HG02938 (cell line): Measurements from ENCODE around the gene TFDP1.

Experiments
- ATAC-seq: cut with Tn5 transposase; IDR thresholded peaks from one replicate; pipeline ENCODE4 v1.9.1; 2021; ENCODE audit warnings: mild to moderate bottlenecking, moderate library complexity; ENCODE audit not compliant: unreplicated experiment

TFDP1 gene, protein sequence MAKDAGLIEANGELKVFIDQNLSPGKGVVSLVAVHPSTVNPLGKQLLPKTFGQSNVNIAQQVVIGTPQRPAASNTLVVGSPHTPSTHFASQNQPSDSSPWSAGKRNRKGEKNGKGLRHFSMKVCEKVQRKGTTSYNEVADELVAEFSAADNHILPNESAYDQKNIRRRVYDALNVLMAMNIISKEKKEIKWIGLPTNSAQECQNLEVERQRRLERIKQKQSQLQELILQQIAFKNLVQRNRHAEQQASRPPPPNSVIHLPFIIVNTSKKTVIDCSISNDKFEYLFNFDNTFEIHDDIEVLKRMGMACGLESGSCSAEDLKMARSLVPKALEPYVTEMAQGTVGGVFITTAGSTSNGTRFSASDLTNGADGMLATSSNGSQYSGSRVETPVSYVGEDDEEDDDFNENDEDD

DNA sequence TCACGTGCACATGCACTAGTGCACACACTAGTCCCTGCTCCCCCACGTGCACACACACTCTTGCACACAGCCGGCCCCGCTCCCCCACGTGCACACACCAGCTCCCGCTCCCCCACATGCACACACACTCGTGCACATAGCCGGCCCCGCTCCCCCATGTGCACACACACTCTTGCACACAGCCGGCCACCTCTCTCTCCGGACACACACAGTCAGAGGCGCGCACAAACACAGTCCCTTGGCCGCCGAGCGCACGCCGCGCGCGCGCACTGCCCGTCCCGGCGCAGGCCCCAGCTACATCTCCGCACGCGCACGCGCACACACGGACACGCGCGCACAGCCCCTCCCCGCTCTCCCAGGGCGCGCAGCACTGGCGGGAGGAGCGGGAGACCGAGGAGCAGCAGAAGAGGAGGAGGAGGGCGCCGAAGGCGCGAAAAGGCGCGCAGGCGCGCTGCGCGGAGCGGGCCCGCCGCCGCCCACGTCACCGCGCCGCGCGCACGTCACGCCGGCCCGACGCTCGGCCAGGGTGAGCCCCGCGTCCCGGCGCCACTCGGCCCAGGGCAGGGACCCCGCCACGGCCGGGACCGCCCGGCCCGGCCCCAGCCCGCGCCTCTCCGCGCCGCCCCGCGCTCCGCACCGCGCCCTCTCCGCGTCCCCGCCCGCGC is at the start of gene TFDP1:
Gene TFDP1, plus strand, starts transcription at position 549 of the 665 bp plus-strand sequence. CDS start 1,085 bp downstream, outside the sequence.
- peak; percentile 79 for ATAC-seq

DNA sequence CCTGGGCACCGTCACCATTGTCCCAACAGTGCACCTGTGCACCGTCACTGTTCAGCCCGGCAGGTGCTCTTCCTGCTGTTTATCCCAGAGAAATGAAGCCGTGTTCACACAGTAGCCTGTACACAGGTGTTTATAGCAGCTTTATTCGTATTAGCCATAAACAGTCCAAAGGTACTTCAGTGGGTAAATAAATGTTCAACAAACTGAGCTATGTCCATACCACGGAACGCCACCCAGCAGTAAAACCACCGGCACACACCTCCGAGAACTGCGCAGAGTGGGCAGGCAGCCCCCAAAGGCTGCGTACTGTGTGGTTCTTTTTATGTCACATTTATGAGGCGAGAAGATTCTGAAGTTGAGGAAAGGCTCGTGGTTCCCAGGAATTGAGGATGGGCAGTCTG is 49.2 kb upstream of the TFDP1 start:
- no peak for ATAC-seq

DNA sequence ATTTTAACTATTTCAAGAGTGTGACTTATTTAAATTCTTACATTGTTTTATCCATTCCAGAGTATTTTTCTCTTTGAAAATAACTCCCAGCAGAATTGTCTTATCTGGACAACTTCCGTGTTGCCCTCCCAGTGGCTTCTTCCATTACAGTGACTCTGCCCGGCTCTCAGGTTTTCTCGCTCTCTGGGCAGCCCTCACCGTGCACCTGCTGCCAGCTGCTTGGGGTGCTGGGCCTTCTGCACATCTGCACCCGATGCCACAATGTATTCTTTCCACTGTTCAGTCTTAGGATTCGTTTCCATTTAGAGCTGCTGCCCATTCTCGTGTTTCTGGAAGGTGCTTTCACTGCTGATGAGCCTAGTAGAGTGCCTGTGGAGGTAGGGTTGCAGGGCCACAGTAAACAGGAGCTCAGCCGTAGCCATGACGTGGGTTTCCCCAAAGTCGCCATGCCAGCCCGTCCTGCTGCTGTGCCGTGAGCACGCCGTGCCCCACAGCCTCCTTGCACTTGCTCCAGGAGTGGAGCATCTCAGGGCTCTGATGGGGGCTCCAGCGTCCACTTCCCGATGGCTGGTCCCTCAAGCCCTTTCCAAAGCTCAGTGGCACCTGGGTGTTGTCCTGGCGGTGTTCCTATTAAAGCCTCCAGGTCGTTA is 48.0 kb upstream of the TFDP1 start:
- no peak for ATAC-seq

DNA sequence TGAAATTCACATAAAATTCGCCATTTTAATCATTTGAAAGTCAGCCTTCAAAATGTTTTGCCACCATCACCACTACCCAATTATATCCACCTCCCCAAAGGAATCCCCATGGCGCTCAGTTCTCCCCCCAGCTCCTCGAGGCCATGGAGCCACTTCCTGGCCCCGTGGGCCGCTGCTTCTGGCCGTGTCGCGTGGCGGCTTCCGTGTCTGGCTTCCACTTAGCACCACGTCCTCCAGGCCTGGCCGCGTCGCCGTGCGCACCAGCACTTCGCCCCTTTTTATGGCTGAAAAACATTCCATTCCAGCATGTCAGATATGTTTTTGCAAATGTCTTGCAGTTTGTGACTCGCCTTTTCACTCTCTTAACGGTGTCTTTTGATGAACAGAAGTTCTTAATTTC is 47.3 kb upstream of the TFDP1 start:
- no peak for ATAC-seq

GRCh38 chr13:113537909-113538688 is 46.5 kb upstream of the TFDP1 start:
- ATAC-seq = no peak

DNA sequence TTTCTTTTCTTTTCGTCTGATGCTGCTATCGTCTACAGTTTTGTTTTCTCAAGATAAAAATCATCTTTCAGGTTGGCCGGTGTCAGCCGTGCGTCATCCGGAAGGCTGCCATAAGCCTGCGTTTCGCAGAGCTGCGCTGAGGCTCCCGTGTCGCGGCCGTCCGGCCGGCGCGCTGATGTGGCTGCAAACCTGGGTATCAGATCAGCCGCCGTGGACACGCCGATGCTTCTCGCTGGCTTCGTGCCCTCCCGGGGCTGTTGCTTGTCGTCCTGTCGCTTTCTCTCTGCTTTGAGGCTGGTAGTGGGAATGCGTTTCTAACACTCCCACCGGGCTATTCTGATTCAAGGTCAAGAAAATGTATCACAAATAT is 45.9 kb upstream of the TFDP1 start:
- no peak for ATAC-seq

GRCh38 chr13:113539176-113539575 is 45.4 kb upstream of the TFDP1 start:
- no peak for ATAC-seq

GRCh38 chr13:113539822-113540221 is 44.7 kb upstream of the TFDP1 start:
- ATAC-seq = no peak

DNA sequence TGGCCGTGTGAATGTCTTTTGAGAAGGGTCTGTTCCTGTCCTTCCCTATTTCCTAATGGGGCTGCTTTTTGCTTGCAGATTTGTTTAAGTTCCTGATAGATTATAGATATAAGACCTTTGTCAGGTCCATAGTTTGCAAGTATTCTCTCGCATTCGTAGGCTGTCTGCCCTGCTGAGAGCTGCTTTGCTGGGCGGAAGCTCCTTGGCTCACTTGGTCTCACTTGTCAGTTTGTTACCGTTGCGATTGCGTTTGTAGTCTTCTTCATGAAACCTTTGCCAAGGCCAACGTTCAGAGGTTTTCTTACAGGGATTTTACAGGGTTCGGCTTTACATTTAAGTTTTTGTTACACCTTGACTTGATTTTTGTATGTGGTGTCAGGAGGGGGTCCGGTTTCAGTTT is 44.0 kb upstream of the TFDP1 start:
- no peak for ATAC-seq

- no peak for ATAC-seq
Measured at GRCh38 chr13:113542751-113543424, 41.7 kb upstream of the TFDP1 start.

- no peak for ATAC-seq
Measured at GRCh38 chr13:113544071-113544891, 40.3 kb upstream of the TFDP1 start.

GRCh38 chr13:113544896-113545295 is 39.7 kb upstream of the TFDP1 start:
- no peak for ATAC-seq

- no peak for ATAC-seq
Measured at GRCh38 chr13:113545455-113545930, 39.1 kb upstream of the TFDP1 start.

DNA sequence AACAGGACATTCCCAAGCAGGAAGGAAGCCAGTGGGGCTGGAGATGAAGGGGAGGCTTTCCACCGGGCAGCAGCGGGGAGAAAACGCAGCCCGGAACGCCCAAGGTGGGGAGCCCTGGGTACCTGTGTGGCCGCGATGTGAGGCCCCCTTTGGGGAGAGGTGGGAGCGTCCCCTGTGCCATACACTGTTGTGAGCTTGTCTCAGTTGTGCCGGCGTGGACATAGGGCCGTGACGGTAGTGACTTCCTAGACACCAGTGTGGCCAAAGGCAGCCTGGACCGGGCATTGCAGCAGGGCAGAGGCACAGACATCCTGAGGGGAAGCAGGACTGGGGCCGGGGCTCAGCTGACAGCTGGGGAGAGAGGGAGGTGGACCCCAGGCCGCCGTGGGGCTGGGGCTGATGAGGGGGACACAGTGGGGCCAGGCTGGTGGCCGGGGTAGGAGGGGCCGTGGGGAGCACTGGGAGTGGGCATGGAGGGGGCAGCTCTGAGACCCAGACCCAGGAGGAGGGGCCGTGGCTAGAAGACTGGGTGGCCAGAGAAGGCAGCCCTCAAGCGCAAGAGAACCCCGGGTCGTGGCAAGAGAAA is 38.5 kb upstream of the TFDP1 start:
- no peak for ATAC-seq

DNA sequence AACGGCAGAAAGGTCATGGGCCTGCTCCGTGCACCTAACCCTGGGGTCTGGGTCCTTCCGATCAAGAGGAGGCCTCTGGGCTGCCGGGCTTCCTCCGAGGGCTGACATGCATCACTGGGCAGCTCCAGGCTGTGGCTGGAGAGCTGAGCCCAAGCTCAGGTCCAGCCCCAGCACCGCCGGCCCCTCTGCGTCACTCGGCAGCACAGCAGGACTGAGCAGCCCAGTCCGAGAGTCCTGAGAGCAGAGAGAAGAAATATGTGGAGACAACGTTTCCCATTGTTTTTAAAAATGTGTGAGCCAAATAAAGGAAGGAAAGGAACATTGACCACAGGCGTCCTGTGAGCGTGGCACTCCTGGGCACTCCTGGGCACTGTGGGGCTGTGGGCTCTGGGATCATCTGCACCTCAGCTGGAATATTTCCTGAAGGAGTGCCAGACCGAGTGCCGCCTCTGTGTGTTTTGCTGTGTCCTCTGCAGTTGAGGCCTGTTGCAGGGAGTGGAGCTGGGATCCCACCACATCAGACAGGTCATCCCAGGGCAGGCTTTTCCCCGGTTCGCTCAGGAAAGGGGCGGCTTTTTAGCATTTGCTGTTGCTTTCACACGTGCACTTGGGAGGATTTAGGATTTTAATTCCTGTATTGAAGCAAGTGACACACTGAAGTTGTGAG is 37.8 kb upstream of the TFDP1 start:
- ATAC-seq = no peak

DNA sequence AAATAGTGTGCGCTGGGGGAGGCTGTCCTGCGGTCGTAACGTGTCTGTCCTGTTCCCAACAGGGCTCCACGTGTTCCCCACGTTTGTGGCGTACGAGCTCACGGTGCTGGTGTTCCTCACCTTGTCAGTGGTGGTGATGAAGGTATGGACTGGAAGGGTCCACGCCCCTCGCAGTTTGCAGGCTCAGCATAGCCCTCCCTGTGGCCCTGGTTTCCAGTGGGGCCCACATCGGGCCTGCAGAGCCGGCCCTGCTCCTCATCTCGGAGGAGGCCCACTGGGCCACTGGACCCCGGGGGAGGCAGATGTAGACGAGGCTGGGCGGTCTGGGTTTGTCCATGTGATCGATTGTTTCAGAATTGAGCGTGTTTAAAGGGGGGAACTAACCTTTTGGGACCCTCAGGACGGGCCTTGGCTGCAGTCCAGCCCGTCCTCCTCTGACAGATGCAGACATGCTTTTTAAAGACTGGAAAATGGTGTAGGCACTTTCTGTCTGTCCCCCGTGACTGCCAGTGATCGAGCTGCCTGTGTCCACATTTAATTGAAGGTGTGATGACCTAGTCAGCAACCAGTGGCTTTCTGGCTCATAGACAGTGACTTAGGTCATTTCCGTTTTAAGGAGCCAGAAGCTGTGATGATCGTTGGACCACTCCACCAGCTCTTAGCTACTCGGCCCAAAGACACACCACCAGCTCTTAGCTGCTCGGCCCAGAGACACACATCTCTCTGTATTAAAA is 37.1 kb upstream of the TFDP1 start:
- no peak for ATAC-seq

- ATAC-seq = no peak
Measured at GRCh38 chr13:113548171-113548641, 36.3 kb upstream of the TFDP1 start.
